OCI-LY1 (cell line): ENCODE measurements around the gene CRYL1.

ENCODE experiments used
- H2AFZ ChIP-seq: fragments of 200-600 bp; sonication (generic), shearing (Covaris generic); 2 replicates; pipeline ENCODE4 v1.6.0; 2014; ENCODE audit warnings: antibody characterized with exemption, mild to moderate bottlenecking, low read length
- H3F3A ChIP-seq: fragments of 200-600 bp; sonication (generic), shearing (Covaris generic); 2 replicates; pipeline ENCODE4 v1.6.0; 2014; ENCODE audit warnings: mild to moderate bottlenecking, antibody characterized with exemption, low read length, moderate library complexity; ENCODE audit not compliant: insufficient read depth
- H3K27ac ChIP-seq: fragments of 200-600 bp; sonication (generic); 2 replicates; pipeline ENCODE4 v1.5.1; 2014; ENCODE audit warnings: low read length, mixed run types, mild to moderate bottlenecking, low read depth; ENCODE audit not compliant: poor library complexity, severe bottlenecking
- H3K27me3 ChIP-seq: fragments of 200-600 bp; sonication (generic); 2 replicates; pipeline ENCODE4 v1.6.0; 2014; ENCODE audit warnings: antibody characterized with exemption, mild to moderate bottlenecking, low read length, moderate library complexity; ENCODE audit not compliant: insufficient read depth
- H3K36me3 ChIP-seq: fragments of 200-600 bp; sonication (generic); 2 replicates; pipeline ENCODE4 v1.6.1; 2014; ENCODE audit warnings: mild to moderate bottlenecking, antibody characterized with exemption, low read length, moderate library complexity, mixed read lengths; ENCODE audit not compliant: insufficient read depth
- H3K4me1 ChIP-seq: fragments of 200-600 bp; sonication (generic); 2 replicates; pipeline ENCODE4 v1.5.1; 2014; ENCODE audit warnings: mild to moderate bottlenecking, low read length, moderate library complexity; ENCODE audit not compliant: insufficient read depth, severe bottlenecking
- H3K4me2 ChIP-seq: fragments of 200-600 bp; sonication (generic), shearing (Covaris generic); 2 replicates; pipeline ENCODE4 v1.6.1; 2014; ENCODE audit warnings: low read length
- H3K4me3 ChIP-seq: fragments of 200-600 bp; sonication (generic); 2 replicates; pipeline ENCODE4 v1.5.1; 2014; ENCODE audit warnings: low read length, low read depth, mild to moderate bottlenecking, mixed read lengths; ENCODE audit not compliant: poor library complexity, severe bottlenecking
- H3K79me2 ChIP-seq: fragments of 200-600 bp; shearing (Covaris generic); 2 replicates; pipeline ENCODE4 v1.6.1; 2016; ENCODE audit warnings: mixed run types, low read length, mixed read lengths; ENCODE audit not compliant: insufficient read depth
- H3K9ac ChIP-seq: fragments of 200-600 bp; sonication (generic), shearing (Covaris generic); 2 replicates; pipeline ENCODE4 v1.6.1; 2014; ENCODE audit warnings: mild to moderate bottlenecking, low read length, mixed read lengths
- H3K9me2 ChIP-seq: fragments of 200-600 bp; sonication (generic), shearing (Covaris generic); 2 replicates; pipeline ENCODE4 v1.6.1; 2014; ENCODE audit warnings: low read depth, mild to moderate bottlenecking, low read length, mixed read lengths
- H3K9me3 ChIP-seq: fragments of 200-600 bp; shearing (Covaris generic); 2 replicates; pipeline ENCODE4 v1.6.1; 2014; ENCODE audit warnings: low read length, mixed read lengths
- H4K20me1 ChIP-seq: fragments of 200-600 bp; sonication (generic), shearing (Covaris generic); 2 replicates; pipeline ENCODE4 v1.6.0; 2016; ENCODE audit warnings: mild to moderate bottlenecking, low read length; ENCODE audit not compliant: insufficient read depth
- CTCF ChIP-seq: fragments of 200-600 bp; sonication (generic), shearing (Covaris generic); IDR thresholded peaks from 2 replicates; pipeline ENCODE4 v1.5.1; 2017; ENCODE audit warnings: mild to moderate bottlenecking, antibody characterized with exemption, low read length, moderate library complexity, mixed read lengths
- EZH2 ChIP-seq: fragments of 200-600 bp; sonication (generic), shearing (Covaris generic); IDR thresholded peaks from 2 replicates; pipeline ENCODE4 v1.8.0; 2017; ENCODE audit warnings: borderline replicate concordance, mixed run types, mild to moderate bottlenecking, antibody characterized with exemption, low read length, moderate library complexity, mixed read lengths

The CRYL1 gene

DNA sequence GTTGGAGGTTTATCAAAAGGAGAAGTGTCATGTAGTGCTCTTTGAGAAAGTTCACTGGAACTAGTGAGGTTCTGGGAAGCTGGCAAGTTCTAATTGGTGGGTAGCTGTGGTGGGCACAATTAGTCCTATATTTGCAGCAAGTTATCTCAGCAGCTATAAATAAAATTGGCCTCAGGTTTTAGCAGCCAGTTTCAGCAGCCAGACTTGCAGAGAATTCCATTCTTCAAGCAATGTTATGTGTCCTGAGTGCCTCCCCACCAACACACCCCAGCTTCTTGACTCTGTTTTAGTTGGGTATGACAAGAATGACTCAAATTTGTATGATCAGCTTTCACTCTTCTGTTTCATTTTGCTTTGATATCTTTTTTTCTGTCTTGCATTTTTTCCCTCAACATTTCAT, 46.0 kb upstream of the CRYL1 start:
- no peaks in the 10 kb centered on the region for H3K36me3 ChIP-seq
- no peaks in the 10 kb centered on the region for H3K27me3 ChIP-seq
- H3K79me2 ChIP-seq: no peaks in the 10 kb centered on the region
- no peaks in the 10 kb centered on the region for H4K20me1 ChIP-seq
- peaks cover 8% of the 10 kb centered on the region for H3K4me1 ChIP-seq
- H2AFZ ChIP-seq: no peak overlapping the region
- no peak overlapping the region for H3K4me2 ChIP-seq
- H3K9me3 ChIP-seq: no peaks in the 10 kb centered on the region
- no peak overlapping the region for H3K4me3 ChIP-seq
- no peaks in the 10 kb centered on the region for H3K9me2 ChIP-seq
- no peak overlapping the region for H3K27ac ChIP-seq
- TF ChIP-seq CTCF (no peak), EZH2 (no peak)
- H3K9ac ChIP-seq: no peak overlapping the region
- H3F3A ChIP-seq: no peaks in the 10 kb centered on the region

GRCh38 chr13:20570517-20570916, 44.9 kb upstream of the CRYL1 start:
- Histone ChIP-seq H3K9me3 (peaks cover 2% of the 10 kb centered on the region; the same call in 1 of the 2 replicates), H3K4me3 (no peak overlapping the region), H2AFZ (no peak overlapping the region), H3K27ac (no peak overlapping the region), H3F3A (no peaks in the 10 kb centered on the region), H3K9me2 (no peaks in the 10 kb centered on the region), H3K79me2 (no peaks in the 10 kb centered on the region), H4K20me1 (no peaks in the 10 kb centered on the region), H3K9ac (no peak overlapping the region), H3K4me1 (peaks cover 14% of the 10 kb centered on the region), H3K36me3 (no peaks in the 10 kb centered on the region), H3K27me3 (no peaks in the 10 kb centered on the region), H3K4me2 (no peak overlapping the region)
- no peak for TF ChIP-seq EZH2

GRCh38 chr13:20567881-20568528, 42.3 kb upstream of the CRYL1 start:
- Histone ChIP-seq H3K27me3 (no peaks in the 10 kb centered on the region), H3K4me2 (peak overlapping the region; percentile 91), H2AFZ (no peak overlapping the region), H3K79me2 (no peaks in the 10 kb centered on the region), H3K4me3 (peak overlapping the region; percentile 83), H3K9ac (peak overlapping the region; percentile 78), H3F3A (no peaks in the 10 kb centered on the region), H3K4me1 (peaks cover 14% of the 10 kb centered on the region), H3K9me2 (no peaks in the 10 kb centered on the region), H3K9me3 (peaks cover 10% of the 10 kb centered on the region; the same call in 1 of the 2 replicates), H4K20me1 (no peaks in the 10 kb centered on the region), H3K36me3 (no peaks in the 10 kb centered on the region; the same call in 1 of the 2 replicates), H3K27ac (peak overlapping the region; percentile 52)
- TF ChIP-seq EZH2 (no peak), CTCF (no peak)
